IPS-18a (cell line): ENCODE measurements around the gene ZNF425.
"Not testable (repeated sequence)": the region's sequence is repeated elsewhere in the genome, so short reads cannot be mapped to it uniquely, and the experiment has no call there.

Experiments
- H3K27ac ChIP-seq: one replicate; pipeline ENCODE4 v1.5.1; 2013; ENCODE audit warnings: low read length
- H3K27me3 ChIP-seq: one replicate; pipeline ENCODE4 v1.6.1; 2013; ENCODE audit warnings: mild to moderate bottlenecking, low read length; ENCODE audit not compliant: control insufficient read depth, insufficient read depth
- H3K36me3 ChIP-seq: one replicate; pipeline ENCODE4 v1.6.1; 2013; ENCODE audit warnings: low read depth, low read length; ENCODE audit not compliant: control insufficient read depth
- H3K4me1 ChIP-seq: one replicate; pipeline ENCODE4 v1.6.1; 2013; ENCODE audit warnings: low read depth, low read length; ENCODE audit not compliant: control insufficient read depth
- H3K4me3 ChIP-seq: one replicate; pipeline ENCODE4 v1.5.1; 2013; ENCODE audit warnings: low read length
- H3K9ac ChIP-seq: one replicate; pipeline ENCODE4 v1.6.1; 2013; ENCODE audit warnings: mild to moderate bottlenecking, low read length, moderate library complexity
- H3K9me3 ChIP-seq: one replicate; pipeline ENCODE4 v1.6.1; 2013; ENCODE audit warnings: low read depth, low read length; ENCODE audit not compliant: control insufficient read depth

The ZNF425 gene

DNA sequence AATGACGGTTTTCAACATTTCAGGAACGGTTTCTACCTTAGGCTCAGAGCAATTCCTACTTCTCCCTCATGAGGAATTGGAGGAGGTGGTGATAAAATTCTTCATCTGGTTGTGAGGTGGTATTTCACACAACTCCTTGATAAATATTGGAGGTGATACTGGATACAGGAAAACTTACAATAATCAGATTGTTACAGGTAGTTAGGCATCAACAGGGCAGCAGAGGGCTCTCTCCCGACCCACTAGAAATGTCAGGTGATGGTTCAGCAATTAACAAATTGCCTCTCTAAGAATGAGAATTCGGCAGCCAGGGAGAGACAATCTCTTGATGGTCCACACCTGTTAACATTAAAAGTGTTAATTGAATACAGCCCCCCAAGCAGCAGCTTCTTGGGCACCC, 58.3 kb downstream of the ZNF425 start:
- Histone ChIP-seq H3K27me3 (no peaks in the 10 kb centered on the region), H3K27ac (no peak overlapping the region), H3K4me1 (no peaks in the 10 kb centered on the region), H3K4me3 (no peak overlapping the region), H3K36me3 (peaks cover 30% of the 10 kb centered on the region), H3K9ac (no peak overlapping the region), H3K9me3 (no peaks in the 10 kb centered on the region)

DNA sequence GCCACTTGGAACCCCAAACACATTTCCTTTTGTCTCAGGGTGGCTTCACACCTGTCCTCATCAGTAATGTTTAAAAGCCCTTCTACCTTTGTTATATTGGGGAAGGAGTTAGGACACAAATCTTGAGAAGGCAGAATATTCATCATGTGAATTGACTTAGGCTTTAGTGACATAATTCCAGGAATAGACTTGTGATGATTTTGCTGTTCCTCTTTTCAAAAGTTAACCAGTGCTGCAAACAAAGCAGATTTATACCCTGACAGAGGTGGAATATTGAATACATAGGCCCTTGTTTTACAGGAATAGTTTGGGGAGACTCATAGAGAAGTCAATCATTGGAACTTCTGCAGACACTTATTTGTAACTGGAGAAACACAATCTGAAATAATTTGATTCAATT, 62.6 kb downstream of the ZNF425 start:
- no peaks in the 10 kb centered on the region for H3K4me1 ChIP-seq
- no peak overlapping the region for H3K4me3 ChIP-seq
- no peaks in the 10 kb centered on the region for H3K27me3 ChIP-seq
- no peak overlapping the region for H3K9ac ChIP-seq
- no peaks in the 10 kb centered on the region for H3K9me3 ChIP-seq
- H3K36me3 ChIP-seq, result peaks cover 5% of the 10 kb centered on the region
- no peak overlapping the region for H3K27ac ChIP-seq

DNA sequence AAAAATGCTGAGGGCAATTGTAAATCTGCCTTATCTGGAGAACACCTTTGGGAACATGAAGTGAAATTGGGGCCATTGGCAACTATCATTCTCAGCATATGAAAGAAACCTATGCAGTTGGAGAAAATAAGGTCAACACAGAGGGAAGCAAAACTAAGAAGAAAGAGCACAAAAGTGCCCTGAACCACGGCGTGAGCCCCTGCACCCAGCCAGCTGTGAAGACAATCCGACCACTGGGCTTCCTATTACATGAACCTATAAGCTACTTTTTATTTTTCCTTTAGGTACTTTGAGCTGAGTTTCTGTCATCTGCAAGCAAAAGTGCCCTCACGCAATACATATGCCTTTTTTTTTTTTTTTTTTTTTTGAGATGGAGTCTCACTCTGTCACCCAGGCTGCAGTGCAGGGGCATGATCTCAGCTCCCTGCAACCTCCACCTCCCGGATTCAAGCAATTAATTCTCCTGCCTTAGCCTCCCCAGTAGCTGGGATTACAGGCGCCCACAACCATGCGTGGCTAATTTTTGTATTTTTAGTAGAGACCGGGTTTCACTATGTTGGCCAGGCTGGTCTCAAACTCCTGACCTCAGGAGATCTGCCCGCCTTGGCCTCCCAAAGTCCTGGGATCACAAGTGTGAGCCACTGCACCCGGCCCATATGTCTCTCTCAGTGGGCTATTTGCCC, 63.8 kb downstream of the ZNF425 start:
- H3K4me3 ChIP-seq, H3K27ac ChIP-seq, H3K9ac ChIP-seq, H3K9me3 ChIP-seq, H3K4me1 ChIP-seq, H3K27me3 ChIP-seq, H3K36me3 ChIP-seq: not testable (repeated sequence)

DNA sequence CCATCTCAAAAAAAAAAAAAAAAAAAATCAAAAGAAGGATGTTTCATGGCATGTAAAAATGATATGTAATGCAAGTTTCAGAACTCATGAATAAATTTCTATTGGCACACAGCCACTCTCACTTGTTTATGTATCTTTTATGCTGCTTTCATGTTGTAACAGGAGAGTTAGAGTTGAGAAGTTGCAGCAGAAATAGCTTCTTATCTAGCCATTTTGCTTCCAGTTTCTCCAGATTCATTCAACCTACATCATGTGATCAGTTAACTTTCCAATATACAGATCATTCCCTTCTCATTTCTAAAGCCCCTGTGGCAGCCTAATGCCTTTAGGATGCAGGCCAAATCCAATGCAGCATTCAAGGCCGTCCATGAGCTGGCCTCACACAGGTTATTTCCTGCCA, 66.0 kb downstream of the ZNF425 start:
- Histone ChIP-seq H3K4me3 (no peak overlapping the region), H3K27me3 (no peaks in the 10 kb centered on the region), H3K9ac (no peak overlapping the region), H3K4me1 (no peaks in the 10 kb centered on the region), H3K9me3 (no peaks in the 10 kb centered on the region), H3K36me3 (no peaks in the 10 kb centered on the region), H3K27ac (no peak overlapping the region)

DNA sequence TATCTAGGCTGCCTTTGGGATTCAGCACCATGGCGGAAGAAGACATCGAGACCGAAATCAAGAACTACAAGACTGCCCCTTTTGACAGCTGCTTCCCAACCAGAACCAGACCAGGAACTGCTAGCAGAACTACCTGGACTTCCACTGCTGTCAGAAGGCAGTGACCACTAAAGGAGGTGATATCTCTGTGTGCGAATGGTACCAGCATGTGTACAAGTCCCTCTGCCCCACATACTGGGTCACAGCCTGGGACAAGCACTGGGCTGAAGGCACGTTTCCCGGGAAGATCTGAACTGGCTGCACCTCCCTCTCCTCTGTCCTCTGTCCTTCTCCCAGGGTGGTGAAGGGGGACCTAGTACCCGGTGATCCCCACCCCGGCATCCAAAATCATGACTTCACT, 72.2 kb downstream of the ZNF425 start:
- H3K9ac ChIP-seq, result no peak overlapping the region
- no peaks in the 10 kb centered on the region for H3K36me3 ChIP-seq
- no peaks in the 10 kb centered on the region for H3K4me1 ChIP-seq
- H3K27me3 ChIP-seq, result no peaks in the 10 kb centered on the region
- no peaks in the 10 kb centered on the region for H3K9me3 ChIP-seq
- no peak overlapping the region for H3K27ac ChIP-seq
- no peak overlapping the region for H3K4me3 ChIP-seq

DNA sequence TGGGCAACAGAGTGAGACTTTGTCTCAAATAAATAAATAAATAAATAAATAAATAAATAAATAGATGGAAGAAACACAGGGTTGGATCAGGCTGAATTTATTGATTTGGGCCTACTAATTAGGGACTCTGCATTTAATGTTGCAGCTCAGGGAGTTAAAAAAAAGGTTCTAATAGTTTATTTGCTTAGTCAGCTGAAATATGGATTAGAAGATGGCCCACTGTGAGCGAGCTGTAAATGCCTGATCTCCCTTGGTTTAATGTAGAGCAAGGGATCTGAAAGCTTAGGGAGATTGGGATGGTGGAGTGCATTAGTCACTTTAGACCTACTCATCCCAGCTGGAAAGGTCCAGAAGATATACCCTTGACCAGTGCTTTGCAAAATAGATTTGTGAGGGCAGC, 72.7 kb downstream of the ZNF425 start:
- H3K9ac ChIP-seq, result no peak overlapping the region
- no peaks in the 10 kb centered on the region for H3K27me3 ChIP-seq
- H3K4me1 ChIP-seq, result no peaks in the 10 kb centered on the region
- H3K9me3 ChIP-seq, result no peaks in the 10 kb centered on the region
- no peak overlapping the region for H3K4me3 ChIP-seq
- no peak overlapping the region for H3K27ac ChIP-seq
- H3K36me3 ChIP-seq, result no peaks in the 10 kb centered on the region
